ENCODE measurements around the gene FBXO42. TPM values are rescaled to one million over a fixed set of nuclear protein-coding genes. Genes with fewer than 3 reads are reported as not detected.

The FBXO42 gene
- total and polyA plus RNA-seq, 2 donors (not counting 3 experiments of a cell fraction or from before 2014, with no cell fraction given), result 16.3 to 20.4 TPM

GRCh38 chr1:16218014-16218673 lies 134.1 kb downstream of the FBXO42 start:
- Histone ChIP-seq H3K36me3 (ENCODE audit: control insufficient read depth in 2 of 2, extremely low read depth in 1 of 2, insufficient read depth in 2 of 2, low read length in 2 of 2) (no peaks in the 10 kb centered on the region), H3K27me3 (ENCODE audit: control insufficient read depth in 2 of 2, insufficient read depth in 2 of 2, low read length in 2 of 2) (peaks cover 0 to 2% of the 10 kb centered on the region in 2 experiments), H3K4me2 (ENCODE audit: insufficient read depth, low read length) (peak overlapping the region; percentile 53), H3K27ac (ENCODE audit: insufficient read depth, low read depth, low read length) (no peak overlapping the region), H2AFZ (ENCODE audit: low read depth, low read length) (no peak overlapping the region), H3K4me1 (ENCODE audit: control insufficient read depth, extremely low read depth, insufficient read depth, low read length) (peaks cover 8% of the 10 kb centered on the region), H3K79me2 (ENCODE audit: control insufficient read depth, insufficient read depth, low read length) (no peaks in the 10 kb centered on the region), H4K20me1 (replicated peaks; ENCODE audit: control insufficient read depth, extremely low read depth, insufficient read depth, low read length) (no peaks in the 10 kb centered on the region), H3K4me3 (replicated peaks in 1 of 3; ENCODE audit: insufficient read depth in 1 of 3, low read depth in 1 of 3, low read length in 3 of 3) (no peak overlapping the region), H3K9ac (replicated peaks; ENCODE audit: extremely low read depth, insufficient read depth, low read length) (no peak overlapping the region), H3K9me3 (replicated peaks; ENCODE audit: control insufficient read depth, insufficient read depth, low read length) (no peaks in the 10 kb centered on the region), H3K9me1 (replicated peaks; ENCODE audit: control insufficient read depth, extremely low read depth, insufficient read depth, low read length) (no peaks in the 10 kb centered on the region)
- dilution Hi-C loops (cut with MboI; ENCODE audit: extremely low pct_ligation_motif_present, low sequenced_read_pairs) (no loop called here), intact Hi-C loops (cut with micrococcal nuclease) (no loop called here)
- no peak for FAIRE-seq
- no peak for DNase-seq (ENCODE audit: low read depth, low spot score)
- BruUV-seq (replicated peaks), result no TSS peak
- CTCF ChIA-PET, result interaction anchor here (0.5 to 3.1 kb wide), 5 partner anchors 14 to 145 kb away, joined by 3 to 15 read pairs (median 9); no protein-coding TSS in a partner anchor
- POLR2A ChIA-PET, result interaction anchor here (1.0 to 1.2 kb wide), 2 partner anchors 11 to 149 kb away, joined by 3 to 4 read pairs; partner anchors contain the start of gene SZRD1
- TF ChIP-seq MAX (IDR thresholded peaks at IDR 0.05; ENCODE audit: insufficient read depth, insufficient read length), result no peak
- no peak for TF ChIP-seq EZH2 (IDR thresholded peaks at IDR 0.05; ENCODE audit: borderline replicate concordance, low read depth, low read length, severe bottlenecking)
- TF ChIP-seq POLR2A (IDR thresholded peaks at IDR 0.05; ENCODE audit: low read depth, low read length), result no peak
- no peak for TF ChIP-seq JUN (IDR thresholded peaks at IDR 0.05; ENCODE audit: borderline replicate concordance, insufficient read depth, insufficient read length, low read depth)
- TF ChIP-seq CTCF (IDR thresholded peaks at IDR 0.05; ENCODE audit: extremely low read depth in 1 of 2, insufficient read depth in 1 of 2, low read depth in 1 of 2, low read length in 2 of 2), result no peak
- no peak for TF ChIP-seq GATA2 (IDR thresholded peaks at IDR 0.05; ENCODE audit: insufficient read depth, insufficient read length, low read depth, low read length)
- TF ChIP-seq FOS (IDR thresholded peaks at IDR 0.05; ENCODE audit: borderline replicate concordance, insufficient read depth, low read length), result no peak
- no peak for TF ChIP-seq POLR2AphosphoS5 (IDR thresholded peaks at IDR 0.05; ENCODE audit: insufficient read depth, low read depth, low read length)
- no peak for TF ChIP-seq MYC (IDR thresholded peaks at IDR 0.05; ENCODE audit: low read depth, low read length)

All from endothelial cell of umbilical vein (primary cell).